Heart right ventricle (tissue), 16 donors: Measurements from ENCODE around the gene CLEC18A. TPM values are rescaled to one million over a fixed set of nuclear protein-coding genes. Genes with fewer than 3 reads are reported as not detected.
A peak's percentile ranks its signal among the peaks of the same experiment; 100 is the strongest.
"Not testable (repeated sequence)": the region's sequence is repeated elsewhere in the genome, so short reads cannot be mapped to it uniquely, and the experiment has no call there.

ENCODE experiments used
- ATAC-seq, 8 donors: fragments of 200-7000 bp; cut with Tn5 transposase; one replicate each; pipeline ENCODE4 v1.9.1; 2020; ENCODE audit warnings: mild to moderate bottlenecking in 8 of 8, moderate library complexity in 8 of 8, moderate number of reproducible peaks in 1 of 8
- DNase-seq, 2 donors: peaks; one replicate each; pipeline ENCODE4 v3.0.0-alpha.2; 2020
- H3K27ac ChIP-seq, 10 donors: fragments of 200-600 bp; sonication (generic) in 2 of 10; one replicate each; pipeline versions ENCODE4 v1.5.0 to v1.8.0; 2020 to 2022; ENCODE audit warnings: mild to moderate bottlenecking in 3 of 10
- H3K27me3 ChIP-seq, 7 donors: fragments of 200-600 bp; one replicate each; pipeline ENCODE4 v1.8.0; 2021 to 2022; ENCODE audit warnings: mild to moderate bottlenecking in 2 of 7
- H3K36me3 ChIP-seq, 9 donors: fragments of 200-600 bp; sonication (generic) in 1 of 9; one replicate each; pipeline versions ENCODE4 v1.5.0 to v1.8.0; 2020 to 2022; ENCODE audit warnings: mild to moderate bottlenecking in 2 of 9
- H3K4me1 ChIP-seq, 9 donors: fragments of 200-600 bp; sonication (generic) in 1 of 9; one replicate each; pipeline versions ENCODE4 v1.5.0 to v1.8.0; 2020 to 2022; ENCODE audit warnings: mild to moderate bottlenecking in 4 of 9
- H3K4me3 ChIP-seq, 10 donors: fragments of 200-600 bp; sonication (generic) in 2 of 10; one replicate each; pipeline versions ENCODE4 v1.5.0 to v1.8.0; 2020 to 2022; ENCODE audit warnings: mild to moderate bottlenecking in 7 of 10, moderate library complexity in 2 of 10
- H3K9me3 ChIP-seq, 11 donors: fragments of 200-600 bp in 10 of 11; sonication (generic) in 2 of 11; one replicate each; pipeline versions ENCODE4 v1.5.0 to v1.8.0; 2013 to 2022; ENCODE audit warnings: mild to moderate bottlenecking in 2 of 11, control low read depth in 1 of 11, moderate library complexity in 1 of 11
- whole genome bisulfite sequencing, 2 donors: extraction: QIAGEN DNeasy Blood & Tissue Kit; methylation state at CpG; one replicate each; pipeline ENCODE4 v1.1.7; 2013; ENCODE audit warnings: inconsistent platforms in 1 of 2; 5-methylcytosine and 5-hydroxymethylcytosine counted together
- intact Hi-C, 10 donors: fragments of 100-400 bp; cut with DNase I; formaldehyde crosslinking; loops; one replicate each; pipeline versions ENCODE4 v1.11.1 to v1.14.2; 2022
- polyA plus RNA-seq, 2 donors: library from polyadenylated mRNA; stranded (reverse); fragments of 200-250 nt; gene quantifications; one replicate each; pipeline ENCODE4 v1.2.3, GENCODE V29; 2013
- total RNA-seq, 10 donors: library from RNA; stranded (reverse); fragmentation: NEBNext Ultra II Directional in 3 of 10; extraction: Animal tissue kit (Norgen Biotek cat#: 25700) in 3 of 10; gene quantifications; one replicate each; pipeline versions ENCODE4 v1.2.1 to v1.2.4, GENCODE V29; 2021 to 2023
- donor health status: Arrhythmogenic right ventricular cardiomyopathy.
- donor health status: ischemic (EF 13 %, LVEDD 7.1; RV severe dilation, severe dysfunction).
- donor health status: healthy with polysubstance abuse.
- donor health status: DM: no; HTN: yes; CAD: no.
- donor health status: DM: no; HTN: no; CAD: no.
- donor health status: ischemic (EF 25% LVEDD 6.9; RV normal size, moderate dysfunction).
- donor health status: ischemic (EF 25% LVEDD 5.7; RV mildly dilated, moderate dysfunction).
- donor health status: healthy.
- donor health status: DM: yes; HTN: yes; CAD: no.
- donor health status: Ischemic cardiomyopathy.
- donor health status: ischemic (EF 35%, LVEDD 5.7; RV mildly dilated, moderate dysfunction).
- donor health status: nonischemic (EF 11% LVEDD 7.7; RV severe dilation, severe dysfunction).
- donor health status: DM: yes; HTN: yes; CAD: no.
- donor health status: PGD.
- donor health status: ischemic (EF 29% LVEDD 5.4; RV normal size, mild dysfunction).
- donor health status: nonischemic (EF 23%, LVEDD 6.1; RV moderate dilation, normal function).

Gene CLEC18A
- total and polyA plus RNA-seq, 12 donors, result 0.11 to 0.59 (median 0.34) TPM; not detected in 2

DNA sequence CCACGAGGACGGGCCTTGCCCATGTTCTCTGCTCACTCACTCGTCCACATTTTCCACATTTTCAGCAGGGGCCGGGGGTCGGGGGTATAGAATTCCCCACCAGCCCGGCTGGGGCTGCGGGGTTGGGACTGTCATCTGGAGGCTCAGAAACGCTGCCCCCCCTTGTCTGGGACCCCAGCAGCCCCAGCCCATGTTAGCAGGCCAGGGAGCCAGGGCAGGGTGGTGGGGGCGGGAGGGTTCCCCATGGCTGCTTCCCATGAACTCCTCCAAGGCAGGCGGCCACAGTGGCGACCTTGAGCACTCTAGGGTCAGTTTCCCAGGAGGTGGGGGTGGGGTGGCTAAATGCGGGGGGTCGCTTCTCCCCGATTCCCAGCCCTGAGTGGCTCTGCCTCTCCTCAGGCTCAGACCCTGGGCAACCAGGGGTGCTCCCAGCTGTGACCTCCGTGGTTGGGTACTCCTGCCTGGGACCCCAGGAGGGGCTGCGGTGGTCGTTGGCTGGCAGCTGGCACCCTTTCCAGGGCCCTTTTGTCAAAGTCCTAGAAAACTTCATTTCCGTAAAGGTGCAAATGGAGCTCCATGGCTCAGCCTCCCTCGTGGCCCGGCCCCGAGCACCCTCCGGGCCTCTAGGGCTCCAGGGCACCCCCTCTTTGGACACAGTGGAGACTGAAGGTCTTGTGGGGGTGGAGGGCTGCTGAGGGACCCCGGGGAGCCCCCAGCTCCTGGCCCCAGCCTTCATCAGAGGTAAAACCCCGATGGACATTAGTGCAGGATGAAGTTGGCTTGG, 1.6 kb downstream of the CLEC18A start:
- H3K27me3 ChIP-seq, H3K4me3 ChIP-seq, DNase-seq, intact Hi-C loops, H3K9me3 ChIP-seq, H3K27ac ChIP-seq, H3K4me1 ChIP-seq, H3K36me3 ChIP-seq: not testable (repeated sequence)
- WGBS, 2 donors, result 71 to 85% methylated on average over 12 to 17 of the region's 24 CpGs
- peak in 1 of 8 donors; percentile 10 for ATAC-seq

DNA sequence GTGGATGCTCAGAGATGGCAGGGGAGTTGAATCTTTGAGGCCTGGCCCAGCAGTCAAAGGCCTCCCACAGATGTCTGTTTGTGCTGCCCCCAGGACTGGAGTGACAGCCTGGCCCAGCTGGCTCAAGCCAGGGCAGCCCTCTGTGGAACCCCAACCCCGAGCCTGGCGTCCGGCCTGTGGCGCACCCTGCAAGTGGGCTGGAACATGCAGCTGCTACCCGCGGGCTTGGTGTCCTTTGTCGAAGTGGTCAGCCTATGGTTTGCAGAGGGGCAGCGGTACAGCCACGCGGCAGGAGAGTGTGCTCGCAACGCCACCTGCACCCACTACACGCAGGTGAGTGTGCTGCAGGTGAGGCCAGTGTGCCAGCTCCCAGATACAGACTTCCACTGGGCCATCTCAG, 3.1 kb downstream of the CLEC18A start:
- H3K4me3 ChIP-seq, H3K27me3 ChIP-seq, intact Hi-C loops, H3K4me1 ChIP-seq, DNase-seq, ATAC-seq, H3K9me3 ChIP-seq, H3K27ac ChIP-seq, H3K36me3 ChIP-seq: not testable (repeated sequence)
- 91 to 95% methylated on average over 12 to 13 of the region's 13 CpGs for WGBS, 2 donors

DNA sequence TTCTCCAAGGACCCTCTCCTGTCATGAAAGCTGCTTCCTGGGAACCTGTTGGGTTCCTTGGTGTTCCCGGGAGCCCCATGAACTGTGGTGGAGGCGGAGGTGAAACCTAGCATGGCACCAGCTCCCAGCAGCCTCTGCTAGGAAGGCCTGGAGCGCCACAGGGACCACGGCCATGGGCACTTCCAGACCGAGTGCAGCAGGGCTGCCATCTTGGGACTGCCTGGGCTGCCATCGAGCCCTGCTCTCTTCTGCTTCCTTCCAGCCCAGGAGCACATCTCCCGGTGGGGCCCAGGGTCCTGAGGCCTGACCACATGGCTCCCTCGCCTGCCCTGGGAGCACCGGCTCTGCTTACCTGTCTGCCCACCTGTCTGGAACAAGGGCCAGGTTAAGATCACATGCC, 12.2 kb downstream of the CLEC18A start:
- H3K9me3 ChIP-seq, H3K4me3 ChIP-seq, H3K36me3 ChIP-seq, ATAC-seq, H3K4me1 ChIP-seq, DNase-seq, H3K27ac ChIP-seq, H3K27me3 ChIP-seq, intact Hi-C loops: not testable (repeated sequence)
- WGBS, 2 donors, result 80 to 97% methylated on average over 1 to 5 of the region's 9 CpGs

DNA sequence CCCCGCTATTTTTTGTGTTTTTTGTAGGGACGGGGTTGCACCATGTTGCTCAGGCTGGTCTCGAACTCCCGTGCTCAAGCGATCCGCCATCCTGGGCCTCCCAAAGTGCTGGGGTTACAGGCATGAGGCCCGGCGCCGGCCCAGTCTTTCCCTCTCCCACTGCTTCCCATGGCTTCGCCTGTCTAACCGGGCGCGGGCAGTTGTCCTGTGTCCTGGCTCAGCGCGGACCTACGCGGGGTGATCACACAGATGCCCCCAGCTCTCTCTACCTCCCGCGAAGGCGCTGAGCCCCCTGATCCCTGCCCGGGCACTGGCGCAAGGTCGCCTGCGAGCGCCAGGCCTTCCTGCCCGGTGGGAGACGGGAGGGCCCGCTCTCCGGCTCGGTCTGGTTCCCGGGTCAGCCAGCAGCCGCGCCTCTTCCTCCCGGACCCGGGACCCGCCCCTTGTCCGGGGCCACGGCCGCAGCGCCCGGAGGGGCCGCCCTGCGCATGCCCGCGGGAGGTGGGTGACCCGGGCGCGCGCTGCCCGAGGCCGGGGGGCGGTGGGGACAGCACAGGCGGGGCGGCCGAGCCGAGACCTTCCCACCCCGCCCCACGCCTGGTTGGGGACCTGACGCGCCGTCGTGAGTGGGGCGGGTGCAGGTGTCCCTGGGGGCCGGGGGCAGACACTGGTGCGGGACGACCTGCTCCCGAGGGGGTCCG, 14.0 kb downstream of the CLEC18A start:
- H3K9me3 ChIP-seq, intact Hi-C loops, H3K4me1 ChIP-seq, H3K36me3 ChIP-seq, H3K27me3 ChIP-seq: not testable (repeated sequence)
- 10 to 66% methylated on average over 7 to 53 of the region's 68 CpGs for WGBS, 2 donors
- ATAC-seq (peak; percentile 91 to 98 (median 96)), DNase-seq (peak in 1 of 2 donors; percentile 70)
- Histone ChIP-seq H3K27ac (peak overlapping the region in 9 of 10 donors; percentile 41 to 92 (median 79)), H3K4me3 (peak overlapping the region in 9 of 10 donors; percentile 44 to 68 (median 52))

DNA sequence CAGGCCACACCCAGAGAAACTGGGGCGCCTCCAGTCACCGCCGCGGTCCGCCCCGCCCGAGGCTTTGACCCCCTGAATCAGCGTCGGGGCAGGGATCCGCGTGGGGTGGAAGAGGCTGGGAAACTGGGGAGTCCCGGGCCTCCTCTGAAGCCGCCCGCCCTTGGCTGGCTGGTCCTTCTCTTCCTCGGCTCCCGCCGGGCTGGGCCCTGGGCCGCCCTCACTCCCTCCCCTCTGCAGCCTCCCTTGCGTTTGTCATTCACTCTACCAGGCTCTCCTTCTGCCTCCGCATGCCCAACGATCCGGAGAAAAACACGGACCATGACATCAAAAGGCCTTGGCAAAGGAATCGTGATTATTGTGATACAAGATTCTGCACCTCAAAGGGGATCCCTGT, 14.5 kb downstream of the CLEC18A start:
- Histone ChIP-seq H3K4me3 (peak overlapping the region in 9 of 10 donors; percentile 44 to 68 (median 52)), H3K27ac (peak overlapping the region in 8 of 10 donors; percentile 41 to 92 (median 79))
- H3K27me3 ChIP-seq, DNase-seq, H3K36me3 ChIP-seq, H3K9me3 ChIP-seq, H3K4me1 ChIP-seq, intact Hi-C loops: not testable (repeated sequence)
- ATAC-seq, result peak; percentile 27 to 78 (median 56)
- WGBS, 2 donors, result 3% methylated on average over 5 of the region's 24 CpGs; no CpG with 5 or more reads in 1 of the 2 donors

DNA sequence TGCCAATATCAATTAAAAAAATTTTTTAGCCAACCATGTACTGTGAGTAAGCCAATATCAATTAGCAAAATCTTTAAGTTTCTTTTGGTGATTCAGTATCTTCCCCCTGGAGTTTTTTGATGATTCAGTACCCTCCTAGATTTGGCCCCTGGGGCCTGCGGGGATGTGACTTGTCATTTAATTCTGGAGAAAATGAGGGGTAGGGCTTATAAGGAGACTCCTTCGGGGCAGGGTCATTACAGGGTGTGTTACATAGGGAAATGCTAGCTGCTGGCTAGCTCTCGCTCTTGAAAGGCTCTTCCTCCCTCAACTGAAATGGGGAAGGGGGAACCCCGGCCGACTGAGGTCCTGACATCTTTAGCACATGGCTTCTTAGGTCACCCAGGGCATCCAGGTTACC, 16.6 kb downstream of the CLEC18A start:
- H3K27me3 ChIP-seq, H3K4me3 ChIP-seq, DNase-seq, H3K27ac ChIP-seq, H3K36me3 ChIP-seq, intact Hi-C loops, H3K9me3 ChIP-seq, H3K4me1 ChIP-seq, ATAC-seq: not testable (repeated sequence)
- WGBS, 2 donors, result no CpG with 5 or more reads among the region's 5 CpGs

DNA sequence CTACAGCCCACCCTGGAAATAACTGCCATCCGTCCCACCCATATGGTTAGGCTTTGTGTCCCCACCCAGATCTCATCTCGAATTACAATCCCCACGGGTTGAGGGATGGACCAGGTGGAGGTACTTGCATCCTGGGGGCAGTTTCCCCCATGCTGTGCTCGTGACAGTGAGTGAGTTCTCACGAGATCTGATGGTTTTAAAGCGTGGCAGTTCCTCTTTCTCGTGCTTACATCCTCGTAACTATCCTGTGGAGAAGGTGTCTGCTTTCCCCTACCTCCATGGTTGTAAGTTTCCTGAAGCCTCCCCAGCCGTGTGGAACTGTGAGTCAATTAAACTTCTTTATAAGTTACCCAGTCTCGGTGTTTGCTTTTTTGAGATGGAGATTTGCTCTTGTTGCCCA, 17.0 kb downstream of the CLEC18A start:
- DNase-seq, H3K36me3 ChIP-seq, H3K9me3 ChIP-seq, ATAC-seq, H3K4me3 ChIP-seq, H3K27ac ChIP-seq, H3K27me3 ChIP-seq, H3K4me1 ChIP-seq, intact Hi-C loops: not testable (repeated sequence)
- WGBS, 2 donors, result no CpG with 5 or more reads among the region's 10 CpGs

DNA sequence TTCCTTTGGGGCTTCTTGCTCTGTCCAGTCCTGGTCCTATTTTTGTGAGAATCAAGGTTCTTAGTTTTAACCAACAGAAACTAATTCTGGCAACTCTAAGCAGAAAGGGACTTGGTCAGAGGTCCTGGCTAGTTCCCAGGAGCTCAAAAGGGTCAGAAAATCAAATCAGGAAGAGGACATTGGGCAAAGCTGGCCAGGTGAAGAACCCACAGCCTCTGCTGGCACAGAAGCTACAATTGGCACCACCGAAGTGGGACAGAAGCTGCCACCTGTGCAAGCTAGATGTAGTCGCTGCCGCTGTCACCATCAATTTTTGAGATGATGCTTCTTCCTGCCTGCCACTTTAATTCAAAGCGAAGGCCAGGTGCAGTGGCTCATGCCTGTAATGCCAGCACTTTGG, 18.5 kb downstream of the CLEC18A start:
- H3K27me3 ChIP-seq, H3K4me1 ChIP-seq, H3K9me3 ChIP-seq, intact Hi-C loops, ATAC-seq, DNase-seq, H3K27ac ChIP-seq, H3K36me3 ChIP-seq, H3K4me3 ChIP-seq: not testable (repeated sequence)
- 96 to 100% methylated on average over 1 to 4 of the region's 4 CpGs for WGBS, 2 donors

DNA sequence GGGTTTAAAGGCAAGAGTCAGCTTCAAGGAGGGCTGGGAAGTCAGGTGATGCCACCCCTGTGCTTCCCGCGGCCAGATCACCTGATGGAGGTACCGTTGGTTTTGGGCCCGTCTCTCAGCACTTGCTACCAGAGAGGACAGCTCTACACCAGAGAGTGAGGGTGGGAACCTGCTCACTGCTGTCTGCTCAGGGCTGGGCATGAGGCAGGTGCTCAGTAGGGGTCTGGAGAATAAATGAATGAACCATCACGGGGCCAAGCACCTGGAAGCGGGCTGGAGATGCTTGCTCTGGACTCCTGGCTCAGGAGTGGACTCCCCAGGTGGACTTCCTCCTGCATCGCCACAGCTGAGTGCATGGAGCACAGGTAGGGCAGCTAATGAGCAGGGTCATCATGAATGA, 21.0 kb downstream of the CLEC18A start:
- H3K4me3 ChIP-seq, H3K4me1 ChIP-seq, intact Hi-C loops, H3K27ac ChIP-seq, H3K9me3 ChIP-seq, H3K27me3 ChIP-seq, H3K36me3 ChIP-seq, DNase-seq: not testable (repeated sequence)
- WGBS, 2 donors, result 89 to 100% methylated on average over 1 to 3 of the region's 7 CpGs
- peak in 1 of 8 donors; percentile 50 for ATAC-seq

DNA sequence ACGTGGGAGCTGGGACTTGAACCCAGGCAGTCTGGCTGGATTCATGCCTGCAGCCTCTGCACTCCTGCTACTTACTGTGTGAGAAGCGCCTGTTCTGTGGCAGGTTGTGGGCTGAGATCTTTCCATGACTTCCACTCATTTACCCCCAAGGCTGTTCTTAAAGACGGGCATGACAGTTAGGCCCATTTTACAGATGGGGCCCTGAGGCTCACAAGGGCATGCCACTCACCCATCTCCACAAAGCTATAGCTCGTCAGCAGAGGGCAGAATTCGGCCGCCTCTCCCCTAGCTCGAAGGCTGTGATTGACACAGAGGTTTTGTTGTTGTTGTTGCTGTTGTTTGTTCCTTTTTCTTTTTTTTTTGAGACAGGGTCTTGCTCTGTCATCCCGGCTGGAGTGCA, 21.8 kb downstream of the CLEC18A start:
- not testable (repeated sequence) for ATAC-seq, H3K9me3 ChIP-seq
- 91 to 95% methylated on average over 2 to 7 of the region's 8 CpGs for WGBS, 2 donors

DNA sequence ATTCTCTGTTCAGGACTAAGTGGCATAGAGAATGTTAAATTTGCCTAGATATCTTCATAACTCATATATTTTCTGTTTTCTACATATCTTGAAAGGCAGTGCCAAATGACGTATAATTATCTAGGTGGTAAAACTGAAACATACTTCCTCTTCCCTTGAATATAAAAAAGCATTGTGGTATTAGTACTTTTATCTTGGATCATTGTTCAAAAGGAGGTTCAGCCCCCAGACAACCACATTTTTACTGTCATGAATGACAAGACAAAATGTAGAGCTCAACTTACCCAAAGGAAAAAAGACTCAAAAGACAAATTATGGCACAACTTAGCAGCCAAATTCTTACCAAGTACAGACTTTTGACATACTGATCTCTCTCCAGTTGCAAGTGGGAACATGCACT, 34.1 kb downstream of the CLEC18A start:
- H3K4me1 ChIP-seq, ATAC-seq, H3K4me3 ChIP-seq, H3K27ac ChIP-seq, DNase-seq, H3K9me3 ChIP-seq, intact Hi-C loops, H3K27me3 ChIP-seq: not testable (repeated sequence)
- peaks cover 0 to 31% (median 0%) of the 10 kb centered on the region in 9 donors for H3K36me3 ChIP-seq
- 81 to 86% methylated on average over 1 of the region's 1 CpG for WGBS, 2 donors

More for the DNA sequence above, 21.8 kb downstream of the CLEC18A start:
- H3K27me3 ChIP-seq, H3K4me1 ChIP-seq, H3K4me3 ChIP-seq, H3K27ac ChIP-seq, H3K36me3 ChIP-seq, intact Hi-C loops, DNase-seq: not testable (repeated sequence)
